HUES64 (cell line): ENCODE results near the gene TWIST2.

Experiments
- H3K27ac ChIP-seq: 2 replicates; pipeline ENCODE4 v1.7.0; 2013; ENCODE audit warnings: low read depth, low read length, inconsistent platforms
- H3K27me3 ChIP-seq: 2 replicates; pipeline ENCODE4 v1.6.1; 2013; ENCODE audit warnings: mild to moderate bottlenecking, low read length; ENCODE audit not compliant: insufficient read depth
- H3K36me3 ChIP-seq: 2 replicates; pipeline ENCODE4 v1.6.1; 2013; ENCODE audit warnings: mild to moderate bottlenecking, low read length; ENCODE audit not compliant: insufficient read depth
- H3K4me1 ChIP-seq: 2 replicates; pipeline ENCODE4 v1.6.1; 2013; ENCODE audit warnings: mild to moderate bottlenecking, low read length, moderate library complexity; ENCODE audit not compliant: insufficient read depth
- H3K4me3 ChIP-seq: 2 replicates; pipeline ENCODE4 v1.5.1; 2013; ENCODE audit warnings: mild to moderate bottlenecking, low read length, moderate library complexity
- H3K9ac ChIP-seq: 2 replicates; pipeline ENCODE4 v1.6.1; 2013; ENCODE audit warnings: mild to moderate bottlenecking, low read depth, low read length
- H3K9me3 ChIP-seq: 2 replicates; pipeline ENCODE4 v1.6.1; 2013; ENCODE audit warnings: low read depth, low read length; ENCODE audit not compliant: insufficient read depth
- WGBS: fragments of 150-250, 120-280 bp; methylation state at CpG from one replicate; pipeline ENCODE4 v1.1.7; 2013; ENCODE audit warnings: missing lambda C conversion rate; 5-methylcytosine and 5-hydroxymethylcytosine counted together

TWIST2 gene

DNA sequence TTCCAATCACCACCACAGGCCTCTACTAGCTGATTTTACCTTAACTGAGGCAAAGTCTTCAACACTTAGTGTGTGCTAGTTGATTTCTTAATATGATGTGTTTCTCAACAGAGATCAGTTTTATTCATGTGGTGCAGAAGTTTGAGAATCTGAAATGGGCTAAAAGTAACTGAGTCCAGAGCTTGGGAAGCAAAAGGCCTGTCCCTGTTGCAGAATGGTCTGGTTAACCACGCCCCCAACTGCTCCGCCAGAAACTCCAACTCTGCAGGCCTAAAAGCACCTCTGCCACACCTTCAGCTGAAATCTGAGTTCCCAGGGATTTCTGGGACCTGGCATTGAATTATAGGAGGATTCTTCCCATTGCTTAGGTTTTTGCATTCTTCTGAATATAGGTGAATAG lies 44.9 kb downstream of the TWIST2 start:
- Histone ChIP-seq H3K27ac (no peak overlapping the region), H3K36me3 (no peaks in the 10 kb centered on the region), H3K27me3 (no peaks in the 10 kb centered on the region), H3K4me1 (peaks cover 11% of the 10 kb centered on the region; the same call in 1 of the 2 replicates), H3K9me3 (no peaks in the 10 kb centered on the region), H3K9ac (no peak overlapping the region), H3K4me3 (no peak overlapping the region)
- 70% methylated on average over 2 of the region's 2 CpGs for WGBS

GRCh38 chr2:238893349-238894000 lies 45.6 kb downstream of the TWIST2 start:
- Histone ChIP-seq H3K4me3 (no peak overlapping the region), H3K36me3 (no peaks in the 10 kb centered on the region), H3K27ac (no peak overlapping the region), H3K27me3 (no peaks in the 10 kb centered on the region), H3K9ac (no peak overlapping the region), H3K9me3 (no peaks in the 10 kb centered on the region), H3K4me1 (peaks cover 11% of the 10 kb centered on the region; the same call in 1 of the 2 replicates)
- 93% methylated on average over 30 of the region's 30 CpGs for WGBS

GRCh38 chr2:238894226-238894949 lies 46.5 kb downstream of the TWIST2 start:
- Histone ChIP-seq H3K4me3 (no peak overlapping the region), H3K9me3 (no peaks in the 10 kb centered on the region), H3K9ac (no peak overlapping the region), H3K4me1 (peaks cover 11% of the 10 kb centered on the region; the same call in 1 of the 2 replicates), H3K27me3 (no peaks in the 10 kb centered on the region), H3K36me3 (no peaks in the 10 kb centered on the region), H3K27ac (no peak overlapping the region)
- 91% methylated on average over 12 of the region's 13 CpGs for whole genome bisulfite sequencing

- Histone ChIP-seq H3K4me1 (peaks cover 11% of the 10 kb centered on the region; the same call in 1 of the 2 replicates), H3K4me3 (no peak overlapping the region), H3K27me3 (no peaks in the 10 kb centered on the region), H3K27ac (no peak overlapping the region), H3K9me3 (no peaks in the 10 kb centered on the region), H3K9ac (no peak overlapping the region), H3K36me3 (no peaks in the 10 kb centered on the region)
- whole genome bisulfite sequencing = 94% methylated on average over 10 of the region's 10 CpGs
These were observed 47.0 kb downstream of the TWIST2 start for GRCh38 chr2:238894950-238895298.

- peaks cover 11% of the 10 kb centered on the region; the same call in 1 of the 2 replicates for H3K4me1 ChIP-seq
- no peaks in the 10 kb centered on the region for H3K27me3 ChIP-seq
- no peak overlapping the region for H3K9ac ChIP-seq
- WGBS = 71% methylated on average over 20 of the region's 20 CpGs
- H3K27ac ChIP-seq = no peak overlapping the region
- H3K9me3 ChIP-seq = no peaks in the 10 kb centered on the region
- H3K36me3 ChIP-seq = no peaks in the 10 kb centered on the region
- no peak overlapping the region for H3K4me3 ChIP-seq
These were observed 47.5 kb downstream of the TWIST2 start for GRCh38 chr2:238895361-238895882.

DNA sequence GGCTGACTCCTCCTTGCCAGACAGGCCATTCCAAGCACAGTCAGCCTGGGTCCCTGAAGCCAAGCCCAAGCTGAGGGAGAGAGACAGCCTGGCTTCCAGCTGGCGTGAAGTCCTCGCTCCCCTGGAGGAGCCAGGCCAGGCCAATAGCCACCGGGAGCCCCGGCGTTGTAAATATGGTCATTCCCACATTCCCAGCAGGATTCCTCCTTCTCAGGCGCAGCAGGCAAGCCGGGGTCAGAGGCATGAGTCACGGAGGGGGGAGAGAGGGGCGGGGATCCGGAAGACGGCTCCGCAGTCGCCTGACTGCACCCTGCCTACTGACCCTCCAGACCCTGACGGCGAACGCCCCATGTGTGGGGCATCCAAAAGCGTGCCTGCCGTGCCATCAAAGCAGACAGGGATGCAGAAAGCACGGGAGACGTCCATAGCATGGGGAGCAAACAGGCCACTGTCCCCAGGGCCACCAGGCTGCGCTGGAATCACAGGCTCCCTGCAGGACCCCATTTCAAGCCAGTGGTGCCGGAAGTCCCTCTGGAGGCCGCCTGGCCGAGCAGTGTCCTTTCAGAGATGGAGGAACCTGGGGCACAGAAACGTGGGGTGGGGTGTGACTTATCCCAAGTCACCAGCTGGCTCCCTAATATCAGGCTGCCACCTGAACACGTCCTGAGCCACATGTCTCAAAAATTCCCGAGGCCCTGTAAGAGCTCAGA lies 48.2 kb downstream of the TWIST2 start:
- no peaks in the 10 kb centered on the region for H3K9me3 ChIP-seq
- no peak overlapping the region for H3K4me3 ChIP-seq
- H3K9ac ChIP-seq = no peak overlapping the region
- no peaks in the 10 kb centered on the region for H3K27me3 ChIP-seq
- peaks cover 11% of the 10 kb centered on the region; the same call in 1 of the 2 replicates for H3K4me1 ChIP-seq
- H3K27ac ChIP-seq = no peak overlapping the region
- WGBS = 24% methylated on average over 27 of the region's 27 CpGs
- no peaks in the 10 kb centered on the region for H3K36me3 ChIP-seq

DNA sequence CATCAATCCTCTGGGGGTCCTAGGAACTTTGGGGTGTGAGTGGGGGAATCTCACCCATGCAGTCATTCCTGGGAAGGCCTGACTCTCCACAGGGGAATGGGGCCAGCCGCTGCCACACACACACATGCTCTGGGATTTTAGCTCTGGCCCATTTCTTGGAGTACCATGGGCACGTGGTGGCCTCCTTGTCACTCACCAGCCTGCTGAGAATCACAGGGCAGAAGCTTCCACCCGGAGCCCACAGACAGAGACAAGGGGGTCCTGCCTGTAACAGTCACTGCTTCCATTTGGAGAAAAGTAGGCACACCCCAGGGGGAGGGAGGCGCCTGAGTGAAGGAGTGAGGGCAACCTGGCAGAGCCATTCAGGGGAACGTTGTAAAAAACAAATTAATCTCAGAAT lies 48.8 kb downstream of the TWIST2 start:
- no peak overlapping the region for H3K27ac ChIP-seq
- H3K4me1 ChIP-seq = peaks cover 11% of the 10 kb centered on the region; the same call in 1 of the 2 replicates
- no peaks in the 10 kb centered on the region for H3K36me3 ChIP-seq
- no peak overlapping the region for H3K9ac ChIP-seq
- no peaks in the 10 kb centered on the region for H3K27me3 ChIP-seq
- no peaks in the 10 kb centered on the region for H3K9me3 ChIP-seq
- H3K4me3 ChIP-seq = no peak overlapping the region
- 76% methylated on average over 5 of the region's 5 CpGs for WGBS

DNA sequence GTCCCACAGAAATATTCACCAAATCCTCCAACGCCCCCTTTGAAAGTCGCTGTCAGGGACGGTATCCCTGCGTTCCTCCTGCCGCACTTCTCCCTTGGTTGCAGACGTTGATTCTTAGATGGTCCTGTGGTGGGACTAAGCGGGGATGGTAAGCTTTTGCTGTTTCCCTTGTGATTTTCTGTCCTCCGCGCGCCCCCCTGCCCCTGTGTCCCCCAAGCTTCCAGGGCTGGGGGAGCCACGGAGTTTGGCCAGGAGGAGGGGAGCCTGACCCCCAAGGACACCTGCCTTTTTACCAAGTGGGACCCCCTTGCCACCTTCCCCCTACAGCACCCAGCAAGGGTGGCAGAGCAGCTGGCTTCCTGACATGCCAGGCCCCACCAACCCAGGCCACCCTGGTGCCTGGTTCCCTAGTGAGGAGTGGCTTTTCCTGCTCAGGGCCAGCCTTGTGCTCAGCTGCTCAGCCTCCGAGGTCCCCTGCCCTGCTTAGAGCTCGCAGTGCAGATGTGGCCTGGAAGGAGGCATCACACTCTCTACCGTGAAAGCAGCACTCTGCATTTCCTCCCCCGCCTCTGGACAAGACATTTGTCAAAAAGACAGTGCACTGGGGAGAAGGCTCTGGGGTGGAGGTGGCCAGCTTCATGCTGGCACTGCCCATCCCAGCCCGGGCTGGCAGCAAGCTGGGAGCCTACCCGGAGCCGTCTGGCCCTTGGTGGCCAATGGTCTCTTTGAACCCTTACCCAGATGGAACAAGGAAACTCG lies 49.4 kb downstream of the TWIST2 start:
- Histone ChIP-seq H3K27ac (no peak overlapping the region), H3K9ac (no peak overlapping the region), H3K4me1 (peaks cover 11% of the 10 kb centered on the region; the same call in 1 of the 2 replicates), H3K9me3 (no peaks in the 10 kb centered on the region), H3K36me3 (no peaks in the 10 kb centered on the region), H3K27me3 (no peaks in the 10 kb centered on the region), H3K4me3 (no peak overlapping the region)
- WGBS = 90% methylated on average over 19 of the region's 19 CpGs

DNA sequence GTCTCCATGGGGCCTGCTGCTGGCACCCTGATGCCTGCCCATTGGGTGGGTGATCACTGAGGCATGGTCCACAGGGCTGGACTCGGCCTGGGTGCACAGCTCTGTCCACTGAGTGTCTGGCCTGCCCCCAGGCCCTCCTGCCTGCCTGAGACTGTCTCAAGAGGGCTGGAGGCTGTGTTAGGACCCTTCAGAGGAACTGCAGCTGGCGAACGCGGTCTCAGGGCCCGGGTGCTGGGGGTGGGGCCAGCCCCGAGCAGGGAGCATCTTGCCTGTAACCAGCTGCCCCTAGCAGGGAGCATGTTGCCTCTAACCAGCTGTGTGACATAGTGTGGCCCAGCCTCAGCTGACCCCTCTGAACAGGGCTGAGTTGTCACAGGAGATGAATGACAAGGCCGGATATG lies 50.0 kb downstream of the TWIST2 start:
- 82% methylated on average over 7 of the region's 7 CpGs for WGBS
- no peaks in the 10 kb centered on the region for H3K27me3 ChIP-seq

GRCh38 chr2:238898534-238899281 lies 50.8 kb downstream of the TWIST2 start:
- WGBS = 94% methylated on average over 22 of the region's 22 CpGs
- no peaks in the 10 kb centered on the region for H3K9me3 ChIP-seq
- peaks cover 7% of the 10 kb centered on the region; the same call in 1 of the 2 replicates for H3K4me1 ChIP-seq
- H3K27ac ChIP-seq = no peak overlapping the region
- no peaks in the 10 kb centered on the region for H3K36me3 ChIP-seq
- no peaks in the 10 kb centered on the region for H3K27me3 ChIP-seq
- H3K9ac ChIP-seq = no peak overlapping the region
- no peak overlapping the region for H3K4me3 ChIP-seq

More for the DNA sequence above, 50.0 kb downstream of the TWIST2 start:
- Histone ChIP-seq H3K4me3 (no peak overlapping the region), H3K4me1 (peaks cover 10% of the 10 kb centered on the region; the same call in 1 of the 2 replicates), H3K36me3 (no peaks in the 10 kb centered on the region), H3K27ac (no peak overlapping the region), H3K9ac (no peak overlapping the region), H3K9me3 (no peaks in the 10 kb centered on the region)
